Uterus (tissue), 4 donors: Measurements from ENCODE around the gene KRT78. TPM values are rescaled to one million over a fixed set of nuclear protein-coding genes. Genes with fewer than 3 reads are reported as not detected.

Experiments used
- DNase-seq, 2 donors: peaks; one replicate each; pipeline ENCODE4 v3.0.0-alpha.2; 2019 to 2020
- H3K27ac ChIP-seq, 2 donors: fragments of 200-600 bp; sonication (generic); 1 replicate in 1 of 2; 2 replicates in 1 of 2; pipeline ENCODE4 v1.5.1; 2016 to 2018
- H3K27me3 ChIP-seq, 2 donors: fragments of 200-600 bp; sonication (generic); one replicate each; pipeline ENCODE4 v1.5.1; 2018 to 2019; ENCODE audit warnings: control low read depth in 1 of 2
- H3K36me3 ChIP-seq, 2 donors: fragments of 200-600 bp; sonication (generic); one replicate each; pipeline ENCODE4 v1.5.1; 2019; ENCODE audit warnings: control low read depth in 1 of 2
- H3K4me1 ChIP-seq, 2 donors: fragments of 200-600 bp; sonication (generic); one replicate each; pipeline ENCODE4 v1.5.1; 2018 to 2019; ENCODE audit warnings: control low read depth in 1 of 2
- H3K4me3 ChIP-seq, 2 donors: fragments of 200-600 bp; sonication (generic); 1 replicate in 1 of 2; 2 replicates in 1 of 2; pipeline ENCODE4 v1.5.1; 2018 to 2019; ENCODE audit warnings: mild to moderate bottlenecking in 1 of 2
- H3K9me3 ChIP-seq, 2 donors: fragments of 200-600 bp; sonication (generic); one replicate each; pipeline ENCODE4 v1.5.1; 2019; ENCODE audit warnings: control low read depth in 1 of 2
- POLR2A ChIP-seq, 2 donors: fragments of 450-650 bp; IDR thresholded peaks; one replicate each; pipeline ENCODE4 v1.6.1; 2016; ENCODE audit warnings: antibody characterized with exemption in 2 of 2, mild to moderate bottlenecking in 1 of 2, moderate library complexity in 1 of 2
- intact Hi-C: fragments of 100-400 bp; cut with DNase I; formaldehyde crosslinking; loops from one replicate; pipeline ENCODE4 v1.15.1; 2023; ENCODE audit warnings: low total_unique reads
- total RNA-seq, 4 donors: library from RNA; depleted of rRNA in 3 of 4; stranded (reverse); fragments of >200 nt in 3 of 4; gene quantifications; one replicate each; pipeline versions ENCODE4 v1.1.0 to v1.2.4, GENCODE V29; 2014 to 2023
- TF ChIP-seq, protein P1 (sequence below), 4 experiments: fragments of 200-600 bp in 2 of 4; fragments of 450-650 bp in 2 of 4; sonication (generic) in 2 of 4; IDR thresholded peaks; one replicate each; pipeline ENCODE4 v1.5.1; 2016 to 2019; ENCODE audit warnings: antibody characterized with exemption in 4 of 4, mild to moderate bottlenecking in 2 of 4, moderate library complexity in 1 of 4
- donor health status: DM: yes; HTN: yes; CAD: no.

The KRT78 gene, protein sequence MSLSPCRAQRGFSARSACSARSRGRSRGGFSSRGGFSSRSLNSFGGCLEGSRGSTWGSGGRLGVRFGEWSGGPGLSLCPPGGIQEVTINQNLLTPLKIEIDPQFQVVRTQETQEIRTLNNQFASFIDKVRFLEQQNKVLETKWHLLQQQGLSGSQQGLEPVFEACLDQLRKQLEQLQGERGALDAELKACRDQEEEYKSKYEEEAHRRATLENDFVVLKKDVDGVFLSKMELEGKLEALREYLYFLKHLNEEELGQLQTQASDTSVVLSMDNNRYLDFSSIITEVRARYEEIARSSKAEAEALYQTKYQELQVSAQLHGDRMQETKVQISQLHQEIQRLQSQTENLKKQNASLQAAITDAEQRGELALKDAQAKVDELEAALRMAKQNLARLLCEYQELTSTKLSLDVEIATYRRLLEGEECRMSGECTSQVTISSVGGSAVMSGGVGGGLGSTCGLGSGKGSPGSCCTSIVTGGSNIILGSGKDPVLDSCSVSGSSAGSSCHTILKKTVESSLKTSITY
- not detected for total RNA-seq

DNA sequence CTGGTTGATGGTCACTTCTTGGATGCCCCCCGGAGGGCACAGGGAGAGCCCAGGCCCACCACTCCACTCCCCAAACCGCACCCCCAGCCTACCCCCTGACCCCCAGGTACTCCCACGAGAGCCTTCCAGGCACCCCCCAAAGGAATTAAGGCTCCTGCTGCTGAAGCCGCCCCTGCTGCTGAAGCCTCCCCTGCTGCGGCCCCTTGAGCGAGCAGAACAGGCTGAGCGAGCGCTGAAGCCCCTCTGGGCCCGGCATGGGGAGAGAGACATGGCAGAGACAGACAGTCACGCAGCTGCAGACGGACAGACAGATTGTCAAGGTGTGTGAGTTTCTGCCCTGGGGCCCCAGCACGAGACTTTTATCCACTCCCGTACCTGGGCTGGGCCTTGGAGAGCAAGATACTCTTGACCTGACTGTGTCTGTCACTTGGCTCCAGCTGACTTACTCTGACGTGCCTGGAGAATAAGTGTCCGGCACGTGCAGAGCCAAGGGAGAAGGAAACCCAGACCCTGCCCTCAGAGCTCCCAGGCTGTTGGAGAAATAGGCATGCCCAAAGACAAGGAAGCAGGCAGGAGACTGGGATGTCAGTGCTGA lies at the start of gene KRT78:
KRT78 (minus strand) TSS at position 334 of the 595 bp plus-strand sequence; CDS start at position 270, 64 bp downstream.
- Histone ChIP-seq H3K36me3 (no peaks in the 10 kb centered on the region), H3K27ac (no peak within 1 kb of the TSS), H3K9me3 (no peaks in the 10 kb centered on the region), H3K27me3 (no peaks in the 10 kb centered on the region), H3K4me1 (no peaks in the 10 kb centered on the region), H3K4me3 (no peak within 1 kb of the TSS)
- DNase-seq = no peak
- TF ChIP-seq POLR2A (IDR thresholded peaks at IDR 0.05) = no peak
- TF ChIP-seq, protein P1, sequence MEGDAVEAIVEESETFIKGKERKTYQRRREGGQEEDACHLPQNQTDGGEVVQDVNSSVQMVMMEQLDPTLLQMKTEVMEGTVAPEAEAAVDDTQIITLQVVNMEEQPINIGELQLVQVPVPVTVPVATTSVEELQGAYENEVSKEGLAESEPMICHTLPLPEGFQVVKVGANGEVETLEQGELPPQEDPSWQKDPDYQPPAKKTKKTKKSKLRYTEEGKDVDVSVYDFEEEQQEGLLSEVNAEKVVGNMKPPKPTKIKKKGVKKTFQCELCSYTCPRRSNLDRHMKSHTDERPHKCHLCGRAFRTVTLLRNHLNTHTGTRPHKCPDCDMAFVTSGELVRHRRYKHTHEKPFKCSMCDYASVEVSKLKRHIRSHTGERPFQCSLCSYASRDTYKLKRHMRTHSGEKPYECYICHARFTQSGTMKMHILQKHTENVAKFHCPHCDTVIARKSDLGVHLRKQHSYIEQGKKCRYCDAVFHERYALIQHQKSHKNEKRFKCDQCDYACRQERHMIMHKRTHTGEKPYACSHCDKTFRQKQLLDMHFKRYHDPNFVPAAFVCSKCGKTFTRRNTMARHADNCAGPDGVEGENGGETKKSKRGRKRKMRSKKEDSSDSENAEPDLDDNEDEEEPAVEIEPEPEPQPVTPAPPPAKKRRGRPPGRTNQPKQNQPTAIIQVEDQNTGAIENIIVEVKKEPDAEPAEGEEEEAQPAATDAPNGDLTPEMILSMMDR (IDR thresholded peaks at IDR 0.05) = no peak
- intact Hi-C loops = no loop called here

DNA sequence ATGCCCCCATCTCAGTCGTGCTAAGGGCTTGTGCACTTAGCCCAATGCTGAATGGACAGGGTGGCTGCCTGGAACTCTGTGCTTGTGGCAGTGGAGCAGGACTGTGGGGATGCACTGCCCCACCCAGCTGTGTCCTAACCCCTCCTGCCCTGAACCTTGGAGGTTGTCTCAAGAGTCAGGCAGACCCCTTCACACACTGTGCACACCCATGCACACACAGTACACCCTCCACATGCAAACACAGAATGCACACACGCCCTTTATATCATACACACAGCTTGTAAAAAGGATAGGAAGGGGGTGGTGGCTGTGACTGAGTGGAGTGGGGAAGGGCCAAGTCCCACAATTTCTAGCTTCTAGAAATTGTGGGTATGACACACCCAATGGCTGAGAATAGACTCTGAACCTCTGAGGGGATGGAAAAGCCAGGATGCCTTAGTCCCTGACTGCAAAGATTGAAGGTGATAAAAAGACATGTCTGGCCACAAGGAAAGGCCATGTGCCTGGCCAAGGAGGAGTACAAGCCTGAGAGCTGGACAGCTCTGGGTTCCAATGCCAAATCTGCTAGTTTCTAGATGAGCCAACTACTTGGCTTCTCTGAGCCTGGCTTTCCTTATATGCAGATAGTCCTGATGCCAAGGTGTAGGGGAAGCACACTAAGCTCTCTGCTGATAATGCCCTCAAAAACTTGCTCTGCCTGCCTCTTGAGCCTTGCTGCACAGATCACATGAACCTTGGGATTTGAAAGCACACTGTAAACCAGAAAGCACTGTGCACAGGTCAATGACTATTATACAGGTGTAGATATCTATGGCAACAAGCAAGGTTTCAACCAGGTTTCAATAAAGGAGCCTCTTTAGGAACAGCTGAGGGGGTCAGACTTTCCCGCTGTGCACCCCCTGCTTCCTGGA lies 47.7 kb upstream of the KRT78 start:
- Histone ChIP-seq H3K36me3 (no peaks in the 10 kb centered on the region), H3K9me3 (no peaks in the 10 kb centered on the region), H3K4me3 (no peak overlapping the region), H3K4me1 (no peaks in the 10 kb centered on the region), H3K27ac (no peak overlapping the region), H3K27me3 (no peaks in the 10 kb centered on the region)
- TF ChIP-seq, protein P1 (IDR thresholded peaks at IDR 0.05) = no peak
- TF ChIP-seq POLR2A (IDR thresholded peaks at IDR 0.05) = no peak
- no peak for DNase-seq
- intact Hi-C loops = no loop called here

DNA sequence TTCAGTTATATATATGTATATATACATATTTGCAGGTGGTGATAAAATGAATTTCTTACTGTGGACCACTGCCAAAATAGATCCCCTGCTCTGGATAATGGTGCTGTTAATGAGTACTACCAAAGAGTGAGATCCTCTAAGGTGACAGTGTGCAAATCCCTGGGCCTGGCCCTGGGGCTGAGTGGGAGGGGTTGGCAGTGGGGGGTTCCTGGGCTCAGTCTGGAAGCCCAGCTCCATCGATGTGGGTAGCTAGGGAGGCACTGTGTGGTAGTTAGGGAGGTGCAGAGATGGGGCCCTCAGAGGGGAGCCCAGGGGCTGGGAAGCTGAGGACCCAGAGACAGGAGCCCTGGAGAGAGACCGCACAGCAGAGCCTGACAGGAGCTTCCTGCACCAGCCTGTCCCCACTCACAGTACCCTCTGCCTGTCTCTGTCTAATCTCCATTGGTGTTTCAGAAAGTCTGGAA lies 47.0 kb upstream of the KRT78 start:
- no peaks in the 10 kb centered on the region for H3K9me3 ChIP-seq
- H3K4me1 ChIP-seq = no peaks in the 10 kb centered on the region
- no peaks in the 10 kb centered on the region for H3K27me3 ChIP-seq
- H3K4me3 ChIP-seq = no peak overlapping the region
- intact Hi-C loops = no loop called here
- TF ChIP-seq POLR2A (IDR thresholded peaks at IDR 0.05) = no peak
- TF ChIP-seq, protein P1 (IDR thresholded peaks at IDR 0.05) = no peak
- H3K27ac ChIP-seq = no peak overlapping the region
- no peak for DNase-seq
- no peaks in the 10 kb centered on the region for H3K36me3 ChIP-seq

DNA sequence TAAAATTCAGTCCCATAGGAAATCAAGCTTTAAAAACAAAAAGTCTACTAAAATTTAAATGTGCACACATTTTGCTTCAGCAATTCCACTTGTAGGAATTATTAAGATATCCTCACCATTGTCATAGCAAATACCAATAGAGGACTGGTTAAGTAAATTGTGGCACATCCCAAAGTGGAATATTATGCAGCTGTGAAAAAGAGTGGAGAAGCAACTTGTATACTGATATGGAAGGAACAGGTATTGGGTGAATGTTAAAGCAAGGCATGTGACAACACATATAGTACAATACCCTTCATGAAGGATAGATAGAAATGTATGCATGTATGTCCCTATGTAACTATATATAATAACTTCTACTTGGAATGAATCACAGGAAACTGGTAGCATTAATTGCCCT lies 44.2 kb upstream of the KRT78 start:
- intact Hi-C loops = no loop called here
- H3K4me1 ChIP-seq = no peaks in the 10 kb centered on the region

More for the DNA sequence above, 44.2 kb upstream of the KRT78 start:
- Histone ChIP-seq H3K36me3 (no peaks in the 10 kb centered on the region), H3K9me3 (no peaks in the 10 kb centered on the region), H3K4me3 (no peak overlapping the region), H3K27me3 (no peaks in the 10 kb centered on the region), H3K27ac (no peak overlapping the region)
- DNase-seq = no peak
- TF ChIP-seq POLR2A (IDR thresholded peaks at IDR 0.05) = no peak
- TF ChIP-seq, protein P1 (IDR thresholded peaks at IDR 0.05) = no peak
